ENCODE data around the gene NECTIN2.

DNA sequence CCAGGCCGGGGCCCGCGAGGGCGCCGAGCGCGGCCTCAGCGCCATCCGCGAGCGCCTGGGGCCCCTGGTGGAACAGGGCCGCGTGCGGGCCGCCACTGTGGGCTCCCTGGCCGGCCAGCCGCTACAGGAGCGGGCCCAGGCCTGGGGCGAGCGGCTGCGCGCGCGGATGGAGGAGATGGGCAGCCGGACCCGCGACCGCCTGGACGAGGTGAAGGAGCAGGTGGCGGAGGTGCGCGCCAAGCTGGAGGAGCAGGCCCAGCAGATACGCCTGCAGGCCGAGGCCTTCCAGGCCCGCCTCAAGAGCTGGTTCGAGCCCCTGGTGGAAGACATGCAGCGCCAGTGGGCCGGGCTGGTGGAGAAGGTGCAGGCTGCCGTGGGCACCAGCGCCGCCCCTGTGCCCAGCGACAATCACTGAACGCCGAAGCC, 62.8 kb downstream of the NECTIN2 start:
- TF ChIP-seq SP1 (IDR thresholded peaks at IDR 0.05) (no peak), L3MBTL2 (conservative IDR thresholded peaks at IDR 0.05) (no peak)
- TF ChIP-seq, protein P1, sequence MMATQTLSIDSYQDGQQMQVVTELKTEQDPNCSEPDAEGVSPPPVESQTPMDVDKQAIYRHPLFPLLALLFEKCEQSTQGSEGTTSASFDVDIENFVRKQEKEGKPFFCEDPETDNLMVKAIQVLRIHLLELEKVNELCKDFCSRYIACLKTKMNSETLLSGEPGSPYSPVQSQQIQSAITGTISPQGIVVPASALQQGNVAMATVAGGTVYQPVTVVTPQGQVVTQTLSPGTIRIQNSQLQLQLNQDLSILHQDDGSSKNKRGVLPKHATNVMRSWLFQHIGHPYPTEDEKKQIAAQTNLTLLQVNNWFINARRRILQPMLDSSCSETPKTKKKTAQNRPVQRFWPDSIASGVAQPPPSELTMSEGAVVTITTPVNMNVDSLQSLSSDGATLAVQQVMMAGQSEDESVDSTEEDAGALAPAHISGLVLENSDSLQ (IDR thresholded peaks at IDR 0.05), result no peak
